Calu3 (cell line): ENCODE measurements around the gene ZFYVE9. TPM values are rescaled to one million over a fixed set of nuclear protein-coding genes. Genes with fewer than 3 reads are reported as not detected.
A peak's percentile ranks its signal among the peaks of the same experiment; 100 is the strongest.
"Not testable (repeated sequence)": the region's sequence is repeated elsewhere in the genome, so short reads cannot be mapped to it uniquely, and the experiment has no call there.

Experiments
- Bru-seq: library from RNA; stranded (reverse); fragments of 400-500 nt; gene quantifications from one replicate; lab custom pipeline; 2021; lab: Mats Ljungman, UMichigan
- BruChase-seq, 2 experiments: library from RNA; stranded (reverse); fragments of 400-500 nt; gene quantifications; one replicate each; lab custom pipeline; 2021; lab: Mats Ljungman, UMichigan
- BruUV-seq: library from RNA; stranded (reverse); fragments of 400-500 nt; replicated peaks from 2 replicates; lab custom pipeline; 2021; lab: Mats Ljungman, UMichigan
- CTCF ChIA-PET: fragments of 300-600 bp; sonication (Branson Sonifier 250); formaldehyde crosslinking; loops from one replicate; lab custom pipeline; 2022; ENCODE audit warnings: antibody characterized with exemption; lab: Charles Lee
- DNase-seq: peaks from one replicate; pipeline ENCODE4 v3.0.0; 2022
- H3K27ac Mint-ChIP-seq: one replicate; pipeline ENCODE4 v1.8.0; 2022; ENCODE audit warnings: mixed read lengths; ENCODE audit not compliant: unreplicated experiment
- H3K27me3 Mint-ChIP-seq: one replicate; pipeline ENCODE4 v1.8.0; 2022; ENCODE audit warnings: mixed read lengths; ENCODE audit not compliant: unreplicated experiment
- H3K36me3 Mint-ChIP-seq: one replicate; pipeline ENCODE4 v1.8.0; 2022; ENCODE audit warnings: mild to moderate bottlenecking, moderate library complexity, mixed read lengths; ENCODE audit not compliant: insufficient read depth, unreplicated experiment
- H3K4me1 Mint-ChIP-seq: one replicate; pipeline ENCODE4 v1.8.0; 2022; ENCODE audit warnings: mild to moderate bottlenecking, low read depth, mixed read lengths; ENCODE audit not compliant: unreplicated experiment
- H3K4me3 Mint-ChIP-seq: one replicate; pipeline ENCODE4 v1.8.0; 2022; ENCODE audit warnings: mild to moderate bottlenecking, low read depth, moderate library complexity, mixed read lengths; ENCODE audit not compliant: unreplicated experiment
- H3K9me3 Mint-ChIP-seq: one replicate; pipeline ENCODE4 v1.8.0; 2022; ENCODE audit warnings: low read depth, mixed read lengths; ENCODE audit not compliant: unreplicated experiment
- CTCF ChIP-seq: fragments of 200-600 bp; IDR thresholded peaks from one replicate; pipeline ENCODE4 v1.8.0; 2022; ENCODE audit warnings: antibody characterized with exemption; ENCODE audit not compliant: unreplicated experiment
- intact Hi-C: fragments of 100-400 bp; cut with micrococcal nuclease; formaldehyde crosslinking; loops from one replicate; pipeline ENCODE4 v1.10.0; 2022; ENCODE audit not compliant: unreplicated experiment
- long read RNA-seq: library from polyadenylated mRNA; stranded (forward); transcript quantifications from one replicate; pipeline ENCODE4 v2.0.0, GENCODE V29; 2022
- total RNA-seq: library from RNA; stranded (reverse); gene quantifications from 2 replicates; pipeline ENCODE4 v1.2.3, GENCODE V29; 2022

Gene ZFYVE9, protein sequence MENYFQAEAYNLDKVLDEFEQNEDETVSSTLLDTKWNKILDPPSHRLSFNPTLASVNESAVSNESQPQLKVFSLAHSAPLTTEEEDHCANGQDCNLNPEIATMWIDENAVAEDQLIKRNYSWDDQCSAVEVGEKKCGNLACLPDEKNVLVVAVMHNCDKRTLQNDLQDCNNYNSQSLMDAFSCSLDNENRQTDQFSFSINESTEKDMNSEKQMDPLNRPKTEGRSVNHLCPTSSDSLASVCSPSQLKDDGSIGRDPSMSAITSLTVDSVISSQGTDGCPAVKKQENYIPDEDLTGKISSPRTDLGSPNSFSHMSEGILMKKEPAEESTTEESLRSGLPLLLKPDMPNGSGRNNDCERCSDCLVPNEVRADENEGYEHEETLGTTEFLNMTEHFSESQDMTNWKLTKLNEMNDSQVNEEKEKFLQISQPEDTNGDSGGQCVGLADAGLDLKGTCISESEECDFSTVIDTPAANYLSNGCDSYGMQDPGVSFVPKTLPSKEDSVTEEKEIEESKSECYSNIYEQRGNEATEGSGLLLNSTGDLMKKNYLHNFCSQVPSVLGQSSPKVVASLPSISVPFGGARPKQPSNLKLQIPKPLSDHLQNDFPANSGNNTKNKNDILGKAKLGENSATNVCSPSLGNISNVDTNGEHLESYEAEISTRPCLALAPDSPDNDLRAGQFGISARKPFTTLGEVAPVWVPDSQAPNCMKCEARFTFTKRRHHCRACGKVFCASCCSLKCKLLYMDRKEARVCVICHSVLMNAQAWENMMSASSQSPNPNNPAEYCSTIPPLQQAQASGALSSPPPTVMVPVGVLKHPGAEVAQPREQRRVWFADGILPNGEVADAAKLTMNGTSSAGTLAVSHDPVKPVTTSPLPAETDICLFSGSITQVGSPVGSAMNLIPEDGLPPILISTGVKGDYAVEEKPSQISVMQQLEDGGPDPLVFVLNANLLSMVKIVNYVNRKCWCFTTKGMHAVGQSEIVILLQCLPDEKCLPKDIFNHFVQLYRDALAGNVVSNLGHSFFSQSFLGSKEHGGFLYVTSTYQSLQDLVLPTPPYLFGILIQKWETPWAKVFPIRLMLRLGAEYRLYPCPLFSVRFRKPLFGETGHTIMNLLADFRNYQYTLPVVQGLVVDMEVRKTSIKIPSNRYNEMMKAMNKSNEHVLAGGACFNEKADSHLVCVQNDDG (N-terminal part only)
- 9.0 and 13.6 TPM in 2 replicates for total RNA-seq
- percentile 57 among the genes with signal in this experiment for Bru-seq, nascent RNA
- BruChase-seq, experiment 1, labeled RNA remaining after a 6-hour chase: percentile 58 among the genes with signal in this experiment
- BruChase-seq, experiment 2, labeled RNA remaining after a 2-hour chase: percentile 50 among the genes with signal in this experiment
- long read RNA-seq, partial matches to known transcripts: 0 of 3 reads
- long read RNA-seq, other reads (novel, unspliced or antisense): 3 of 3 reads

DNA sequence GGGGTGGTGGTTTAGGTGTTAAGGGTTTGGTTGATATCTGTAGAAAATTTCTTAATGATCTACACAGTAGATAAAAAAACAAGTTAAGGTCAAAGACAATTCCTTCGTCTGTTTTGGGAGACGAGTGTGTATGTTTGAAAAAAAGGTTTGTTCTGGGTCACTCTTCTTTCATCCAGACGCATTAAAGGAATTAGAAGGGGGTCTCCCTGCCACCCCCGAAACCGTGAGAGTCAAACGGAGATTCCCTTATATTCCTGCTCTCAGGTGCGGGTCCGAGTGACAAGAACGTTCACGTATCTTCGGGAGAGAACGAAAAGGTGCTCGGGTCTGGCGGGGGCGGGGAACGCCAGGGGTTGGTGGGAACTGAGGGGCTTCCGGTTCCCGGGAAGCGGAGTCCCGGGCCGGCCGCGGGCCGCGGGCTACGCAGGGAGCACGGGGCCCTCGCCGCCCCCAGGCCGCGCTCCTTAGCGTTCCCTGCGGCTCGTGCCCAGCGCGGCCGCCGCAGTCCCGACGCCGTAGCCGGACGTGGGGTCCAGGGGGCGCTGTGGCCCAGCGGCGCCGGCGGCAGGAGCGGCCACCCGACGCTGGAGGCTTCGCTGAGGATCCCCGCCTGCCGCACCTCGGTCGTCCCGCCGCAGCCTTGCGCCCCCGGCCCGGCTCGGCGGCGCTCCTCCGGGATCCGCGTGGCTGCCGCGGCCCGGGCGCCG, at the start of gene ZFYVE9:
ZFYVE9 (plus strand) TSS at position 577 of the 707 bp plus-strand sequence. CDS start 91,118 bp downstream, outside the sequence.
- CTCF ChIA-PET: interaction anchor here (1.0 kb wide), 1 partner anchor 155 kb away, joined by 3 read pairs; no protein-coding TSS in a partner anchor
- Mint-ChIP-seq H3K4me3 (peak within 1 kb of the TSS; percentile 79), H3K9me3 (no peaks in the 10 kb centered on the region), H3K27ac (peak within 1 kb of the TSS; percentile 56), H3K4me1 (peaks cover 18% of the 10 kb centered on the region), H3K36me3 (peaks cover 20% of the 10 kb centered on the region), H3K27me3 (no peaks in the 10 kb centered on the region)
- intact Hi-C loops: loop anchor here (5.0 kb wide), 1 partner anchor 226 kb away; the partner anchor contains the start of gene CC2D1B
- no TSS peak for BruUV-seq
- peak; percentile 90 for DNase-seq
- peak; percentile 65 for TF ChIP-seq CTCF

DNA sequence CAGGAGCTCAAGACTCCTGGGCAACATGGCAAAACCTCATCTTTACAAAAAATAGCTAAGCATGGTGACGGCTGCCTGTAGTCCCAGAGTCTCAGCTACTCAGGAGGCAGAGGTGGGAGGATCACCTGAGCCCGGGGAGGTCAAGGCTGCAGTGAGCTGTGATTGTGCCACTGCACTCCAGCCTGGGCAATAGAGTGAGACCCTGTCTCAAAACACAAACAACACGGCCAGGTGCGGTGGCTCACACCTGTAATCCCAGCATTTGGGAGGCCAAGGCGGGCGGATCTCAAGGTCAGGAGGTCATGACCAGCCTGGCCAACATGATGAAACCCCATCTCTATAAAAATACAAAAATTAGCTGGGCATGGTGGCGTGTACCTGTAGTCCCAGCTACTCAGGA, 47.6 kb upstream of the ZFYVE9 start:
- intact Hi-C loops, H3K9me3 Mint-ChIP-seq, H3K27ac Mint-ChIP-seq, DNase-seq, H3K4me1 Mint-ChIP-seq, H3K27me3 Mint-ChIP-seq, H3K4me3 Mint-ChIP-seq, BruUV-seq: not testable (repeated sequence)
- CTCF ChIA-PET: interaction anchor here (0.6 kb wide), 1 partner anchor 14 kb away, joined by 5 read pairs; no protein-coding TSS in a partner anchor
- H3K36me3 Mint-ChIP-seq: peaks cover 33% of the 10 kb centered on the region

GRCh38 chr1:52096216-52096615, 45.7 kb upstream of the ZFYVE9 start:
- Mint-ChIP-seq H3K27me3 (no peaks in the 10 kb centered on the region), H3K4me1 (peaks cover 8% of the 10 kb centered on the region), H3K9me3 (no peaks in the 10 kb centered on the region), H3K36me3 (peaks cover 26% of the 10 kb centered on the region), H3K4me3 (no peak overlapping the region), H3K27ac (no peak overlapping the region)
- no TSS peak for BruUV-seq
- no peak for TF ChIP-seq CTCF
- intact Hi-C loops: no loop called here
- CTCF ChIA-PET: interaction anchor here (0.7 kb wide), 1 partner anchor 20 kb away, joined by 8 read pairs; no protein-coding TSS in a partner anchor
- no peak for DNase-seq
